ENCODE results near the gene BDNF. TPM values are rescaled to one million over a fixed set of nuclear protein-coding genes. Genes with fewer than 3 reads are reported as not detected.

The BDNF gene
- total and polyA plus RNA-seq, 4 donors: 0.38 to 1.6 (median 1.4) TPM

DNA sequence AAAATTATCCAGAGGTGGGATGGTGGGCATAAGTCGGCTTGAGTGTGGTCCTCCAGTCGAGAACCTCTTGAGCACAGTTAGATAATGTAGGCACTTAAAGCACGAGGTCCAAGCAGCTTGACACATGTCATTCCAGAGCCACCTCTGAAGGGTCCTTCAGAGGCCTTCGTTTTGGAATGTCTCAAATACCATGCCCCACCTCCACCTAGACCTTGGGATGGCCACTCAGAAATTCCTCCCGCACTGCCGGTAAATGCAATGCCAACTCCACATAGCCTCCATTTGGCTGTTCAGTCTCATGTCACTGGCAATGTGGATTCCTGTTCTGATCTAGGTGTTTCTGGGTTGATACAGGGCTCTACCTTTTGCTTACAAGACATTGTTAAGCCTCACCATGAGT, 43.9 kb downstream of the BDNF start:
- no peak overlapping the region for H3K4me3 ChIP-seq
- DNase-seq: peak in 2 of 3 donors; percentile 16 to 19
- WGBS, 2 donors: 68 to 78% methylated on average over 6 of the region's 6 CpGs
- no peaks in the 10 kb centered on the region for H3K36me3 ChIP-seq (ENCODE audit: control insufficient read depth in 4 of 4, insufficient read depth in 4 of 4, low read length in 4 of 4)
- no peak overlapping the region for H3K9ac ChIP-seq (ENCODE audit: insufficient read depth in 1 of 2, low read length in 2 of 2)
- H3K27ac ChIP-seq (ENCODE audit: low read depth in 1 of 2, low read length in 1 of 2): no peak overlapping the region
- no peaks in the 10 kb centered on the region for H3K4me1 ChIP-seq (ENCODE audit: control insufficient read depth in 5 of 5, insufficient read depth in 5 of 5, low read length in 5 of 5)
- ATAC-seq (ENCODE audit: insufficient read depth, low FRiP score): no peak
- no peaks in the 10 kb centered on the region for H3K27me3 ChIP-seq (ENCODE audit: control insufficient read depth in 3 of 3, insufficient read depth in 3 of 3, low read length in 2 of 3)
- TF ChIP-seq, protein P1, sequence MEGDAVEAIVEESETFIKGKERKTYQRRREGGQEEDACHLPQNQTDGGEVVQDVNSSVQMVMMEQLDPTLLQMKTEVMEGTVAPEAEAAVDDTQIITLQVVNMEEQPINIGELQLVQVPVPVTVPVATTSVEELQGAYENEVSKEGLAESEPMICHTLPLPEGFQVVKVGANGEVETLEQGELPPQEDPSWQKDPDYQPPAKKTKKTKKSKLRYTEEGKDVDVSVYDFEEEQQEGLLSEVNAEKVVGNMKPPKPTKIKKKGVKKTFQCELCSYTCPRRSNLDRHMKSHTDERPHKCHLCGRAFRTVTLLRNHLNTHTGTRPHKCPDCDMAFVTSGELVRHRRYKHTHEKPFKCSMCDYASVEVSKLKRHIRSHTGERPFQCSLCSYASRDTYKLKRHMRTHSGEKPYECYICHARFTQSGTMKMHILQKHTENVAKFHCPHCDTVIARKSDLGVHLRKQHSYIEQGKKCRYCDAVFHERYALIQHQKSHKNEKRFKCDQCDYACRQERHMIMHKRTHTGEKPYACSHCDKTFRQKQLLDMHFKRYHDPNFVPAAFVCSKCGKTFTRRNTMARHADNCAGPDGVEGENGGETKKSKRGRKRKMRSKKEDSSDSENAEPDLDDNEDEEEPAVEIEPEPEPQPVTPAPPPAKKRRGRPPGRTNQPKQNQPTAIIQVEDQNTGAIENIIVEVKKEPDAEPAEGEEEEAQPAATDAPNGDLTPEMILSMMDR (IDR thresholded peaks at IDR 0.05; ENCODE audit: control extremely low read depth, extremely low read depth): no peak
- no peaks in the 10 kb centered on the region for H3K9me3 ChIP-seq (ENCODE audit: control insufficient read depth in 4 of 4, insufficient read depth in 3 of 4, low read length in 3 of 4)

DNA sequence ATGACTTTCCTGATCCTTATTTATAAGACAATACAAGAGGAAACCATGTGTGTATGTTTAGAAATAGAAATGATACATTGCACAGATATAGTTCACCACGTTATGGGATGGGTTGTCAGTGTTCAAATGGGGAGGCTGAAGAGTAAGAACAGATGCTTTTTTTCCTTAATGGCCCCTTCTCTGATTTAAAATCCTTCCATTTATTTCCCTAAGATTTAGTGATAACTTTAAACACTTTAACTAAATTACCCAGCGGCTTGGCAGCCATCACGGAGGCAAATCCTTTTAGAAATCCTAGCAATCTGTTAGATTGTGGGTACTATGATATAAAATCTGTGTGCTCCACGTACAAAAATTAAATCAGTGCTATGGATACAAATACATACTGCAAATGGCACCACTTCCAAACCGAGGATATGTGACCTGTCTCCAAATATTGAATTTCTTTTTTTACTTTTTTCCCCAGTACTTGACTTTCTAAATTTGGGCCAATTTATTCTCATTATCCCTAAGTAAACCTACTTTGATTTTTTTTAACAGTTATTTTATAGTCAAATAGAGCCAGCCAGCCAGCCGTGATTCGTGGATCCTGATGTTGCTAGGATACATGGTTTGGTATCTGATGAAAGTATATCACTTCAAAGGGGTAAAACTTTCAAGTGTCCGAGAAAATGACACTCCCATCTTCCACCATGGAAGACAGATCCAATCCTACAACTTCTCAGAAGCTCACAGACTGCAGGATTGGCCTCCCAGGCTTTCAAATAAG, 46.1 kb downstream of the BDNF start:
- Histone ChIP-seq H3K27ac (ENCODE audit: low read depth in 1 of 2, low read length in 1 of 2) (no peak overlapping the region), H3K4me1 (ENCODE audit: control insufficient read depth in 5 of 5, insufficient read depth in 5 of 5, low read length in 5 of 5) (no peaks in the 10 kb centered on the region), H3K9ac (ENCODE audit: insufficient read depth in 1 of 2, low read length in 2 of 2) (no peak overlapping the region), H3K4me3 (no peak overlapping the region), H3K36me3 (ENCODE audit: control insufficient read depth in 4 of 4, insufficient read depth in 4 of 4, low read length in 4 of 4) (no peaks in the 10 kb centered on the region), H3K27me3 (ENCODE audit: control insufficient read depth in 3 of 3, insufficient read depth in 3 of 3, low read length in 2 of 3) (no peaks in the 10 kb centered on the region), H3K9me3 (ENCODE audit: control insufficient read depth in 4 of 4, insufficient read depth in 3 of 4, low read length in 3 of 4) (no peaks in the 10 kb centered on the region)
- ATAC-seq (ENCODE audit: insufficient read depth, low FRiP score) (no peak), DNase-seq (peak in 2 of 3 donors; percentile 41 to 46)
- TF ChIP-seq, protein P1 (IDR thresholded peaks at IDR 0.05; ENCODE audit: control extremely low read depth, extremely low read depth): no peak
- WGBS, 2 donors: 72 to 81% methylated on average over 8 of the region's 8 CpGs

DNA sequence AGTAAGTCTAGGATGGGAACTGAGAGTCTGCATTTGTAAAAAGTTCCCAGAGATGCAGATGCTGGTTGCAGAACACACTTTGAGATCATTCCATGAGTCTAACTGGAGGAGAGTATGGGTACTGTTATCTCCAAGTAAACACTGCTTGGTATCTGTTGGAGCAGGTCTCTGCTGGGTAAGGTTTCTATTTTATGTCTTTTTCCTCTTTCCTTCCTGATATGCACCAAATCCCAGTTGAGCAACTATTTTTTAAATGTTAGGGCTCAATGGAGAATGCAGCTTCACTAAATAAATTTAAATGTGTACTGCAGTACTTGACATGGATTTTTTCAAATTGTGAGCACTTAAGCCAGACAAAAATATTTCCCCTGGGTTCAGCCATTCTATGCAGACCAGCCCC, 48.5 kb downstream of the BDNF start:
- H3K36me3 ChIP-seq (ENCODE audit: control insufficient read depth in 4 of 4, insufficient read depth in 4 of 4, low read length in 4 of 4): no peaks in the 10 kb centered on the region
- no peak for ATAC-seq (ENCODE audit: insufficient read depth, low FRiP score)

More for the DNA sequence above, 48.5 kb downstream of the BDNF start:
- H3K27me3 ChIP-seq (ENCODE audit: control insufficient read depth in 3 of 3, insufficient read depth in 3 of 3, low read length in 2 of 3): no peaks in the 10 kb centered on the region
- H3K9ac ChIP-seq (ENCODE audit: insufficient read depth in 1 of 2, low read length in 2 of 2): no peak overlapping the region
- DNase-seq: no peak
- H3K27ac ChIP-seq (ENCODE audit: low read depth in 1 of 2, low read length in 1 of 2): no peak overlapping the region
- no peaks in the 10 kb centered on the region for H3K9me3 ChIP-seq (ENCODE audit: control insufficient read depth in 4 of 4, insufficient read depth in 3 of 4, low read length in 3 of 4)
- TF ChIP-seq, protein P1 (IDR thresholded peaks at IDR 0.05; ENCODE audit: control extremely low read depth, extremely low read depth): no peak
- H3K4me1 ChIP-seq (ENCODE audit: control insufficient read depth in 5 of 5, insufficient read depth in 5 of 5, low read length in 5 of 5): no peaks in the 10 kb centered on the region
- H3K4me3 ChIP-seq: no peak overlapping the region
